RPMI7951 (cell line): Measurements from ENCODE around the gene ZNF507. TPM values are rescaled to one million over a fixed set of nuclear protein-coding genes. Genes with fewer than 3 reads are reported as not detected.

Experiments
- DNase-seq: peaks from one replicate; pipeline ENCODE4 v3.0.0-alpha.2; 2012; ENCODE audit warnings: low read depth
- total RNA-seq: library from RNA; depleted of rRNA; stranded (reverse); fragments of >200 nt; shearing (Covaris generic); gene quantifications from 2 replicates; pipeline ENCODE4 v1.2.3, GENCODE V29; 2014

Gene ZNF507
- total RNA-seq, 1 experiment from 2014 or later, result 6.7 TPM

DNA sequence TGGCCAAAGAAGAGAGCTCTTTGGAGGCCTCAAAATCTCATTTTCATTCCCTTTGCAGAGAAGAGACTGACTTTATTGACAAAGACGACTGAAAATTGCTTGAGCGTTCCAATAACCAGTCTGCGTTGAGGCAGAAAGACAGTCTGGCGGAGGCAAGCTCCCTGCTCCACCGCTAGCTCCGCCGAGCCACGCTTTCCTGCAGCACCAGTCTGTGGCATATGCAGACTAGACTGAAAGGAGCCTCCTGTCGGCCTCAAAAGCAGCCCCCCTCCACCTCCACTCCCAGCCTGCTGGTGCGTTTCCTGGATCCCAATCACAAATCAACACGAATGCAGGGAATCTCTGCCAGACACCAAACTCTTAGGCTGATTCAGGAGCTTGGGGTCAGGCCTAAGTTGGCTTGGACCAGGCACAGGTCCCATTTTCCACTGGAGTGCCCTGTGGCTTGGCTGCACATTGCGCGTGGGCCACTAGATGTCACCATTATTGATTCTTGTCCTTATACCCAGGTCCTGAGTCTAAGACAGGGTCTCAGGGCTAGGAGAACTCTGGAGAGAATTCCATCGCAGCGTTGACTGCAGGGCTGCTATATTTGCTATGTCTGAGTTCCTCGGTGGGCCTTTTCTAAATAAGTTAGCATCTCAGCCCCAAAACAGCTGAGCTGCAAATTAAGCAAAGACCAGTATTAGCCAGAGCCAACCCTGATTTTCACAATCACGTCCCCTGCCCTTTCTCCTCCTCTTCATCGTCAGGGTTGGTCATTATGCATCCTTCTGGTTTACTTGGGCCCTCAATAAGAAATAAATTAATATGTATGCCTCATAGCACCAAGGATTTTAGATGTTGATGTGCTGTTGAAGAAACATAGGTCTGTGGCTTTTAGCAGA lies 5.2 kb upstream of the ZNF507 start:
- peak; percentile 53 for DNase-seq

DNA sequence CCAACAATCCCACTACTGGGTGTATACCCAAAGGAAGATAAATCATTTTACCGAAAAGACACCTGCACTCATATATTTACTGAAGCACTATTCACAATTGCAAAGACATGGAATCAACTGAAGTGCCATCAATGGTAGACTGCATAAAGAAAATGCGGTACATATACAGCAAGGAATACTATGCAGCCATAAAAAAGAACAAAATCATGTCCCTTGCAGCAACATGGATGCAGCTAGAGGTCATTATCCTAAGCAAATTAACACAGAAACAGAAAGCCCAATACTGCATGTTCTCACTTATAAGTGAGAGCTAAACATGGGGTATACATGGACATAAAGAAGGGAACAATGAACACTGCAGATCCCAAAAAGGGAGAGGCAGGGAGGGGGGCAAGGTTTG lies 2.7 kb upstream of the ZNF507 start:
- DNase-seq, result no peak

DNA sequence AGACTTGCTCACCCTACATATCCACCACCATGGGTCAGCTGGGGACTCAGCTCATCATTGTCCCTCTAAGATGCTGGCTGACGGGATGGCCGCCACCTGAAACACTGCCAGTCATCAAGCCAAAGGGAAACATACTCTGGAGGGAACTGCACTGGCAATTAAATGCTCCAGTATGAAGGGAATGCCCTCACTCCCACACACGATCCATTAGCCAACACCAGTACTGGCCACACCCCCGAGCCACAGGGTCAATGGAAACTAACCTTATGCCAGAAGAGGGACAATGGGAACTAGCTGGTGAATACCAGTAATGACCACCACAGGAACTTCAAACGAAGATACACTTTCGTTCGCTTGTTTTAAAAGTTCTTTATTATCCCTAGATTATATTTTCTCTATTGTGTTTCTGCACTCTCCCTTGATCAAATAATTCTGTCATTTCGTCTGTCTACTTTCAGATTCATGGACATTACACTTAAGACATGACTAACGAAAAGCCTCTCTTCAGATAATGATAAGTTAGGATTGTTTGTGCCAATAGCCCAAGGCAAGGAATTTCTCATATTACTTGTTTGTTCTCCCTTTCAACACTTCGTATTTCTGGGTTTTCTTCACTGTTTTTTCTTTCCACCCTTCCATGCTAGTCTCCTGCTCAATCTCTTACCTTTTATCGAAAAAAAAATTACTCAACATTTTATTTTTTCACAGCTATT lies 1.7 kb upstream of the ZNF507 start:
- peak; percentile 76 for DNase-seq

DNA sequence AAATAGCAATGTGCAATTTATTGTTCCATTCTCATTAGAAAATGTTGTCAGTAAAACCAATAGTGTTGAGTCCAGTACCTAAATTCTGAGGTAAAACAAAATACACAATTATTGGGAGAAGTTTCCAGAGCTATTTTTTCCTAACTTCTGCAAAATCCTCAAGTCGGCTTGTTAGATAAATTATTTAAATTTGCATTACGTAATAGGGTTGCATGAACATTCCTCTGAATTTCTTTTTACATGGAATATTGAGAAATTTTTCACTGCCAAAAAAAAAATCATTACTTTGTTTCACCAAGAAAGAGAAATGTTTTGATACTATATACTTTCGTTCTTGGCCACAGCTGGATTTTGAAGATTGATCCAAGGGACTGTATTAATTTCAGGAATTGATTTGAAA lies 1.5 kb downstream of the ZNF507 start:
- no peak for DNase-seq

DNA sequence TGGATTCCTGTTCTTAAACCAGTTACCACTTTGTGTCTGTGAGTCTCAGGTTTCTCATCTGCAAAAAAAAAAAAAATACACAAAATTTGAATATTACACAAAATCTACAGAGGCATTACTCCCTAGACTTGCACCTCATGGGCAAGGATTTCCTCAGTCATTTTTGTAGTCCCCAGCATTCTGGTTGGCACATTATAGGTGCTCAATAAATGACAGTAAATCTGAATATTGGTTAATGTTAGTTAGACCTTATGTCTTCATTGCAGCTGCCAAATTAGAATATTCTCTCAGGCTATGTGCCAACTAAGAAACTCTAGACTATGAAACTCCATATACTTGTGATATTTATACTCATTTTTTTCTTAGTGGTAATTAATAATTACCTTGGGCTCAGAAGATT lies 2.2 kb downstream of the ZNF507 start:
- no peak for DNase-seq

DNA sequence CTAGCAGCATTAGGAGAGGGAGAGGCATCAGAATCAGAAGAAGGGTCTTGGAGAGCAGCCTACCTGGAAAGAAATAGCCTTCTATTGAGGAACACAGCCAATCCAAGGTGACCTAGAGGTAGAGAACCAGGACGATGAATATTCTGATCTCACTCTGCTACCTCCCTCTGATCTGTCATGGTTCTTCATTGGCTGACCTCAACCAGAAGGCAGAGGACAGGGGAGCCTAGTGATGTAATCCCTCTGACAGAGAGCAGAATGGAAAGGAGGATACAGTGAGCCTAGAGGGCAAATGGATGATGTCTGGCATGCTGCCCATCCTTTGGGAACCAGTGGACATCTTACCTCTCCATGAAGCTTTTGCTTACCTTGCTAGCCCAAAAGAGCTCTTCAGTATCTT lies 3.6 kb downstream of the ZNF507 start:
- no peak for DNase-seq

DNA sequence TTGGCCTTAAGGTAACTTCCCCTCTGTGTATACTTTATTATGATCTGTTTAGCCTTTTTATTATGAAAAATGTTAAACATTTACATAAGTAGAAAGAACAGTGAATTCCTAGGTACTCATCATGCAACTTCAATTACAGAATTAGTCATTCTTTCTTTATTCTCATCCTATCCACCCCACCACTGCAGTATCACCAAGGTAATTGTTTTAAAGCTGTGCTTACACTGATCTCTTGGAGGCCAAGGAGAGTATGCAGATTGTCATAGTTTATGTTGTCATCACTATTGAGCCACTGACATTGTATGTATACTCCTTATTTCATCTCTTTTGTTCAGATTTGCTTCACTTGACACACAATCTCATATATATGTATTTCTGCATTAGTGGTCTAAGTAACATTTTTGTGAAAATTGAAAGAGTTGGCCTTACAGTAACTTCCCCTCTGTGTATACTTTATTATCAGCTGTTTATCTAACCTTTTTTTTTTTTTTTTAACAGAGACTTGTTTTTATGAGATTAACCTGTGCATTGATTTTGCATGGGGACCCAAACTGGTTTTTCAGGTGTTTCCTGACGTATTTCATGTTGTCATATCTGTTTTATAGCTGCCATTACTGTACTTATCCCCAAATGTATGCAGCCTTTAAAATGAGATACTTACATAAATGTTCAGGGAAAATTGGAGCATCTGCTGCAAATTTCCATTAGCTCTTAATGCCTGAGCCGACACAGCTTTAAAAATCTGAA lies 4.5 kb downstream of the ZNF507 start:
- no peak for DNase-seq

DNA sequence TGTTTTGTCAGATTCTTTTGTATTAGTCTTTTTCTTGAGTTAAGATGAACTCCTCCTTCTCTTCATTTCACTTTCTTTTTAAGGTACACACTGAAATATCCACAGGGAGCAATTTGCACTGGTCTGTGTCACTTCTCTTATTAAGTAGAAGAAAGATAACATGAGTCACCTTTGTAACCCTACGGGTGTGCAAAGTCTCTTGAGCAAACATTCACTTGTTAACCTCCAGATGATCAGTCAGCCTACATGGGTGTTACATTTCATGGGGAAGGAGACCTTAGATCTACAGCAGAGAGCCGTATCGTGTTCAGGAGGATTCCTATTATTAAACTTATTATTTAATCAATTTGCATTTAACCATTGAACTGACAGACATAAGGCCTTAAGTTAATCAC lies 5.1 kb downstream of the ZNF507 start:
- DNase-seq, result no peak

DNA sequence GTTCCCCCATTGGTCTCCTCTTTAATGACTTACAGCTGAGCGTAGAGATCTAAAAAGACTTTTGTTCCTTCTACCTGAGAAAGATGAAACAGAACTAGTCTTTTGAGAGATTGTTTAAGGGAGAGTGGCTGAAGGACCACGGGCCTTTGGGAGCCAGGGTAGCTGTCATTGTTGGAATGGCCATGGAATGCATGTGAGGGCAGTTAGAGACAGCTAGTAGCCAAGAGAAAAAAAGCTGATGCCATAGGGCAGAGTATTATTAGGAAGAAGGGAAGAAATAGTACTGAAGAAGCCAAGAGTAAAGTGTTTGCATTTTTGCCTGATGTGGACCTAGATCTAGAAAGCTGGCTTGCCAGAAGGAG lies 5.6 kb downstream of the ZNF507 start:
- DNase-seq, result no peak

DNA sequence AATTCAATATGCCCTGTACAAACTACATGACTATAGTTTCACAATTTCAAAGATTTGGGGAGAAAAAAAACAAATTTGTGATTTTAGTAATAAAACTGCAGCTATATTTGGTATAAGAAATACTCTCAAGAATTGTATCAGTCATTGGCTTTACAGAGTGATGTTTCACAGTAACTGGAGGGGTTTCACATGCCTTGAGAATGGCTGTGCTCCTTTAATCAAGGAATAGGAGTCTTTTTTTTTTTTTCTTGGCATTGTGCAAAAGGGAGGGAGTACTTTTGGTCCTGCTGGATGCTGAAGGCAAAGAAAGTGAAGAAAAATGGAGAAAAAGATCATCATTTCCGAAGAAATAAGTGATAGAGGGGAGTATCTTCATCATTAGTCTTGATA lies 6.8 kb downstream of the ZNF507 start:
- no peak for DNase-seq

DNA sequence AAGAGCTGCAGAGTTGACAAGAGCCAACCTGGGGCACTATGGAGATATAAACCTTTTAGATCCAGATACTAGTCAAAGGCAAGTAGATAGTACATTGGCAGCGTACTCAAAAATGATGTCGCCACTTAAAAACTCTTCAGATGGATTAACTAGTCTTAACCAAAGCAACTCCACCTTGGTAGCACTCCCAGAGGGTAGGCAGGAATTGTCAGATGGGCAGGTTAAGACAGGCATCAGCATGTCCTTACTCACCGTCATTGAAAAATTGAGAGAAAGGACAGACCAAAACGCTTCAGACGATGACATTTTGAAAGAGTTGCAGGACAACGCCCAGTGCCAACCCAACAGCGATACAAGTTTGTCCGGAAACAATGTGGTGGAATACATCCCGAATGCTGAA lies 8.9 kb downstream of the ZNF507 start:
- no peak for DNase-seq

DNA sequence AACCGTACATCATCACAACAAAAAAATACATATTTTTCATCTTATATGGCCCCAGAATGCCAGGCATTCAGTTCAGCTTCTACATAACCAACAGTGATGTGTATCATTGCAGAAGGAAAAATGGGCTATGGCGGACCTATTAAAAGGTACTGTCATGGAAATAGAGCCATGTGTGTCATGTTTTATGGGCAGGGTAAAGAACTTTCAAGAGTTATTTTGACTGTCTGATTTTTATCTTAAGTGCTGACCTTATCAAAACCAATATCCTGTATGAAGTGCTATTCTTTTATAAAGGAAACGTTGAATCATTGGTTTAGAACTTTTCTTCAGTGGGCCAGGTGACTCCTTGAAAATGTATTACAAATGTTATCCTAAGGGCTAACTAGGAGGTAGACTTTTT lies 9.9 kb downstream of the ZNF507 start:
- no peak for DNase-seq

DNA sequence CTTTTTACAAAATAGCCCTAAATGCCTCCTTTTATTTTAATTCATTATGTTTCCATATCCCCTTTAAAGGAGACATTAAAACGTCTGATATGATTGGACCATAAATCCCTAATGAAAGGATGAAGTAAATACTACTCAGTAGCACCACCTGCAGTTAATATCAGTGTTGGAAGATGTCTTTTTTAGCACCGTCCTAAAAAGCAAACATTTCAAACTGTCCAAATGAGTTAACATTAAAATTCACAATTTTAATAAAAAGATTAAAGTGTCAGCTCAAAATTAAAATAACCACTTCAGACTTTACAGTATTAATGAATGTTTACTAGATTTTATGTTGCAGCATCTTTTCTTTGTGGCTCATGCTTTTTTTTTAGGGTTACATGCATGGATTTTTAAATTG lies 12.3 kb downstream of the ZNF507 start:
- DNase-seq, result no peak

DNA sequence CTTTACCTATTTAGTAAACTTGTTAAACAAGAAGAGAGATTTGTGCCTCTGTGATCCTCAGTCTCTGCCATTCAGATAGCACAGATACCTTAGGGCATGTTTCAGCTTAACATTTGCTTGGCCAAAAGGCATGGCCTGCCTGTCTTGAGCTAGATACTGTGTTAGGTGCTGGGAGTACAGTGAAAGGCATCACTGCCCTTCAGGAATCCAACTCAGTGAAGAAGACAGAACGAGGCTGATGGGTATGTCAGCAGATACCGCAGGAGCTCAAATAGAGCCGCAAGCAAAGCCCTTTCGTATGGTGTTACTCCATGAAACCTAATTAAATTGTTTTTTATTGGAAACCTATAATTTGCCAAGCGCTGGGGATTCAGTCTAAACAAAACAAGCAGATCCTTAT lies 12.9 kb downstream of the ZNF507 start:
- DNase-seq, result no peak

DNA sequence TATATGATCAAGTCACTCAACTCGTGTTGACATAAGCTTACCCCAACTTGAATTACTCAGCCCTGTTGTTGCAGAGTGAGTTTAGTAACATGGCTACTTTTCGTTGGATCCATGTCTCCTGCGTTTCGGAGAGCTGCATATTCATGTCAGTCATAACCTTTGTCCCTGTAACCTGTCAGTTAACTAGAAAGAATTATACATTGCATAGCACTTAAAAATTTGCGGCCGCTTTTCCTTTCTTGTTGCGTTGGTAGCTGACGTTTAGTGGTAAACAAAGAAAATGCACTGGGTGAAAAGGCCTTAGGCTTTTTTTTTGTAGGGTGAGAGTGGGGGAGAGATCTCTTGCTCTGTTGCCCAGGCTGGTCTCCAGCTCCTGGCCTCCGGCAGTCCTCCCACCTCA lies 14.2 kb downstream of the ZNF507 start:
- DNase-seq, result no peak

DNA sequence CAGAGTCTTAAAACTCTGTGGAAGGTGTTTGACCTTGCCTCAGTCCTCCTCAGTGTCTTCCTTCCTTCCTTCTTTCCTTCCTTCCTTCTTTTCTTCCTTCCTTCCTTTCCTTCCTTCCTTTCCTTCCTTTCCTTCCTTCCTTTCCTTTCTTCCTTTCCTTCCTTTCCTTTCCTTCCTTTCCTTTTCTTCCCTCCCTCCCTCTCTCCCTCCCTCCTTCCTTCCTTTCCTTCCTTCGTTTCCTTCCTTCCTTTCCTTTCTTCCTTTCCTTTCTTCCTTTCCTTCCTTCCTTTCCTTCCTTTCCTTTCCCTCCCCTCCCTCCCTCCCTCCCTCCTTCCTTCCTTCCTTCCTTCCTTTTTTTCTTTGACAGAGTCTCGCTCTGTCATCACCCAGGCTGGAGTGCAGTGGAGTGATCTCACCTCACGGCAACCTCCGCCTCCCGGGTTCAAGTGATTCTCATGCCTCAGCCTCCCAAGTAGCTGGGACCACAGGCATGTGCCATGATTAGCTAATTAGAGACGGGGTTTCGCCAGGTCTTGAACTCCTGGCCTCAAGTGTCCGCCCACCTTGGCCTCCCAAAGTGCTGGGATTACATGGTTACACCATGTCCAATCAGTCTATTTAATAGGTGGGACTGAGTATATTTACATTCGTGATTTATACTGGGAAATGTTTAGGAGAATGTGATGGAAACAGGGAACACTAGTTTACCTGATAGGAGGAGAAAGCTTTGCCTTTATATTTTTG lies 16.3 kb downstream of the ZNF507 start:
- DNase-seq, result no peak

DNA sequence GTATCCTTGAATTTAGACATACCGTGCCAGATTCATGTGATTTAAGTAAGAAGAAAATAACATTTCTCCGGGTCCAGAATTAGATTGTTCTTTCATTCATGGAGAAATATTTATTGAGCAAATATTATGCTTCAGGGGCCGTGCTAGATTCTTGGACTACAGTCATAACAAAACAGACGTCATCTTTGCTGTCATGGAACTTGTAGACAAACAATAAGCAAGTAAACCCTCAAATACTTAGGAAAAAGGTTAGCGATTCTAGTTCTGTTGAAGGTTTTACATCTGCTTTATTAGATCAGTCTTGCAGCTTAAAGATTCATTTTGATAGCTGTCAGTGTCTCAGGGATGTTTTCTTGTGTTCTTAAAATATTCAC lies 16.9 kb downstream of the ZNF507 start:
- DNase-seq, result no peak

DNA sequence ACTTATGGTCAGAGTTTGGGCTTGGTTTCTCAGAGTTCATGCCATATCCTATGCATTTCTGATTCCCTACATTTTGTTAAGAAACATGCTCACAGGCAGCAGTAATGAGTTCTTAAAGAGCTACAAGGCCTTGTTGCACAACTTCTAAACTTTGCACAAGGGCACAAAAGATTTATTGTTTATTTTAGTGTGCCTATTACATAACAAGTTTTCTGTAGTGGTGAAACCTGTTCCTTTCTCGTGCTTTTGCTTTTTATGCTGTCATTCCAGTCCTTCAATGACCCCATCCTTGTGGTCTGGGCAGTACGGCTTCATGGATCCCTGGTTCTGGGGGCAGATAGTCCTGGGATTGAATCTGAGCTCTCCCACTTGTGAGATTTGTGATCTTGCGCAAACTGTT lies 17.8 kb downstream of the ZNF507 start:
- no peak for DNase-seq

DNA sequence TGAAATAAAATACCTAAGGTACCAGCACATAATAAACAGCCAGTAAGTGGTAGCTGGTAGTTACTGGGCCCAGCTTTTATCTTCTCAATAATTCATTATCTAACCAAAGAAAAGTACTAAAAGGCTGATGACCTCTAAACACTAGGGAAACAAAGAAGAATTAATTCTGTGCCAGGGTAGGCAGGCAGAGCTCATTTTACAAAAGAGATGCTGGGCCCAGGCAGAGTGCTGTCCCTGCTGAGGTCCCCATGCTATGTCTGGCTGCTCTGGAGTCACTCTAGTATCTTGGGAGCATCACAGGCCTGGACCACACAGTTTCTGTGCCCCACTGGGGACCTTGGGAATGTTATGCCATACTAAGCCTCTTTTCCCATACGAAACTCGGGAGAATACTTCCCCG lies 18.2 kb downstream of the ZNF507 start:
- no peak for DNase-seq

DNA sequence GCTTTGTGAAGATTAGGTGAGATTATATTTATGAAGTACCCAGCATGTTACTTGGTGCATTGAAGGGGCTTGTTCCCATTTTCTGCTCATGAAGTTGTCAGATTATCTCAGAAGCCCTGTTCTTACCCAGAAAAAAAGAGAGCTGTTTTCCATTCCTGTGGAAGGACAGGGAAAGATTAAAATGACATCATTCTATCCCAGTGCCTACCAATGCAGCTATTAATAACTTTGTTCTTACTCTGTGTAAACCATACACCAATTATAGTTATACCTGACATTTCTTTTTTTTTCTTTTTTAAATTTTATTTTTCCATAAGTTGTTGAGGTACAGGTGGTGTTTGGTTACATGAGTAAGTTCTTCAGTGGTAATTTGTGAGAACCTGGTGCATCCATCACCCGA lies 18.6 kb downstream of the ZNF507 start:
- no peak for DNase-seq

DNA sequence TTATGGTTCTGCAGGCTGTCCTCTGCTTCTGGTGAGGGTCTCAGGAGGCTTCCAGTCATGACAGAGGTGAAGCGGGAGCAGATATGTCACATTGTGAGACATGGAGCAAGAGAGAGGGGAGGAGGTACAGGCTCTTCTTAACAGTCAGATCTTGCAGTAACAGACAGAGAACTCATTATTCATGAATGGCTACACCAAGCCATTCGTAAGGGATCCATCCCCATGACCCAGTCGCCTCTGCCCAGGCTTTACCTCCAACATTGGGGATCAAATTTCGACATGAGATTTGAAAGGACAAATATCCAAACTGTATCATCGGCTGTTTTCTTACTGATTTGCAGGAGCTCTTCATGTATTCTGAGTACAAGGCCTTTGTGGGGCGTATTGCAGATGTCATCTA lies 21.7 kb downstream of the ZNF507 start:
- DNase-seq, result no peak

DNA sequence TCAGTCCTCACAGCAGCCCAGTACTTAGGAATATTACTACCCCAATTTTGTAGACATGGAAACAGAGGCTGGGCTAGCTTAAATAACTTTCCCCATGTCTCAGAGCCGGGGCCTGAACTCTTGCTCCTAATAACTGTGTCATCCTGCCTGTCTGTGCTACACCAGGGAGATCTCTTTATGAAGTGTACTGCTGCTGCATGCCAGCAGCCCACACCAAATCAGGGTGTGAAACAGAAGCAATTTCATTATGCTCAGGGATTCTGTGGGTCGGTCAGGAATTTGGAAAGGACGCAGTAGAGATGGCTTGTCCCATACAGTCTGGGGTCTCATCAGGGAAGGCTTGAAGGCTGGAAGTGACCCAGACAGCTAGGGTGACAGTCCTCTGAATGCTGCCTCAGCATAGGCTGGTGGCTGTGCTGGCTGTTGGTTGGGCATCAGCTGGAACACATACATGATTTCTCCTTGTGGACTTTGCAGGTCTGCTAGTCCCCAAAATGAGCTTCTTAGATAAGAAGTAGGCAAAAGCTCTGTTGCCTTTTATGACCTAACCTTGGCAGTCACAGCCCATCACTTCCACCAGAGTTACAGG lies 22.6 kb downstream of the ZNF507 start:
- DNase-seq, result no peak
